ENCODE measurements around the gene IPP.

The IPP gene

DNA sequence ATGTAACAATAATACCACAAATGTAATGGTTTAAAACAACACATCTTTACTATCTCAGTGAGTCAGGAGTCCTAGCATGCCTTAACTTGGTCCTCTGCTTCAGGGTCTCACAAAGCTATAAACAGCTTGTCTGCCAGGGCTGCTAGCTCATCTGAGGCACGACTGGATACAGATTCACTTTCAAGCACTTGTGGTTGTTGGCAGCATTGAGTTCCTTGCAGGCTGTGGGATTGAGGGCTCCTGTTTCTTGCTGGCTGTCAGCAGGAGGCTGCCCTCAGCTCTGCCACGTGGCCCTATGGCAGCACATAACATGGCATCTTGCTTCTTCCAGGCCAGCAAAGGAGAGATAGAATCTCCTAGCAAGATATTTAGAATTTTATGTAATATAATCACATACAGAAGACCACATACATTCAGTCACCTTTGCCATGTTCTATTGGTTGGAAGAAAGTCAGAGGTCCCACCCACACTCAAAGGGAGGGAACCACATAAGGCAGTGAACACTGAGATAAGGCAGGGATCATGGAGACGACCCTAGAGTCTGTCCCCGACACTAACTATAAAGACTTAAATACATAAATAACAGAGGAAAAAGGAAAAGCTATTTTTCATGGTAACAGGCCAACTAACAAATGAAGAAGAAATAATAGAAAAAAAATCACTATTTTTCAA is 18.9 kb upstream of the IPP start:
- no peak for TF ChIP-seq SIN3A (IDR thresholded peaks at IDR 0.05; ENCODE audit: borderline replicate concordance, insufficient read depth, low read length)
- TF ChIP-seq, protein P1, sequence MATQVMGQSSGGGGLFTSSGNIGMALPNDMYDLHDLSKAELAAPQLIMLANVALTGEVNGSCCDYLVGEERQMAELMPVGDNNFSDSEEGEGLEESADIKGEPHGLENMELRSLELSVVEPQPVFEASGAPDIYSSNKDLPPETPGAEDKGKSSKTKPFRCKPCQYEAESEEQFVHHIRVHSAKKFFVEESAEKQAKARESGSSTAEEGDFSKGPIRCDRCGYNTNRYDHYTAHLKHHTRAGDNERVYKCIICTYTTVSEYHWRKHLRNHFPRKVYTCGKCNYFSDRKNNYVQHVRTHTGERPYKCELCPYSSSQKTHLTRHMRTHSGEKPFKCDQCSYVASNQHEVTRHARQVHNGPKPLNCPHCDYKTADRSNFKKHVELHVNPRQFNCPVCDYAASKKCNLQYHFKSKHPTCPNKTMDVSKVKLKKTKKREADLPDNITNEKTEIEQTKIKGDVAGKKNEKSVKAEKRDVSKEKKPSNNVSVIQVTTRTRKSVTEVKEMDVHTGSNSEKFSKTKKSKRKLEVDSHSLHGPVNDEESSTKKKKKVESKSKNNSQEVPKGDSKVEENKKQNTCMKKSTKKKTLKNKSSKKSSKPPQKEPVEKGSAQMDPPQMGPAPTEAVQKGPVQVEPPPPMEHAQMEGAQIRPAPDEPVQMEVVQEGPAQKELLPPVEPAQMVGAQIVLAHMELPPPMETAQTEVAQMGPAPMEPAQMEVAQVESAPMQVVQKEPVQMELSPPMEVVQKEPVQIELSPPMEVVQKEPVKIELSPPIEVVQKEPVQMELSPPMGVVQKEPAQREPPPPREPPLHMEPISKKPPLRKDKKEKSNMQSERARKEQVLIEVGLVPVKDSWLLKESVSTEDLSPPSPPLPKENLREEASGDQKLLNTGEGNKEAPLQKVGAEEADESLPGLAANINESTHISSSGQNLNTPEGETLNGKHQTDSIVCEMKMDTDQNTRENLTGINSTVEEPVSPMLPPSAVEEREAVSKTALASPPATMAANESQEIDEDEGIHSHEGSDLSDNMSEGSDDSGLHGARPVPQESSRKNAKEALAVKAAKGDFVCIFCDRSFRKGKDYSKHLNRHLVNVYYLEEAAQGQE (IDR thresholded peaks at IDR 0.05; ENCODE audit: insufficient read depth in 1 of 2, low read depth in 2 of 2, low read length in 2 of 2), result no peak
- no peak for TF ChIP-seq POLR2AphosphoS5 (IDR thresholded peaks at IDR 0.05; ENCODE audit: low read depth, low read length)
- no peak for TF ChIP-seq FOXP2 (optimal IDR thresholded peaks at IDR 0.05; ENCODE audit: borderline replicate concordance, extremely low read depth, extremely low read length, insufficient read depth)
- no peak for TF ChIP-seq TAF1 (IDR thresholded peaks at IDR 0.05; ENCODE audit: borderline replicate concordance, insufficient read depth, low read length)

DNA sequence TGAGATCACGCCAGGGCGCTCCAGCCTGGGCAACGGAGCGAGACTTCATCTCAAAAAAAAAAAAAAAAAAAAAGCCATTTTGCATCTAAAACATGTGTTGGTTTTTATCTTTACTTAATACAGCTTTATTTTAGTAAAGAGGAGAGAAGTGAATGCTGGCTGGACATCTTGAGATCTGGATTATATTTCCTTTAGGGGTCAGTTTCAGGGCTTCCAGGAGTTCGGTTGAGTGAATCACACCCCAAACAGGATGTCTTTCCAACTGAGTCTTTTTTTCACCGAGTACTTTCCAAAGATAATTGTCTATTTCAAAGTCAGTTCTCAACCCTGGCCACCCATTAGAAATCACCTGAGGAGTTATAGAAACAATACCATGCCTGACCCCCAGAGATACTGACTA is 16.6 kb upstream of the IPP start:
- TF ChIP-seq, protein P1 (IDR thresholded peaks at IDR 0.05; ENCODE audit: insufficient read depth in 1 of 2, low read depth in 2 of 2, low read length in 2 of 2), result no peak
- TF ChIP-seq FOXP2 (optimal IDR thresholded peaks at IDR 0.05; ENCODE audit: borderline replicate concordance, extremely low read depth, extremely low read length, insufficient read depth) (no peak), TAF1 (IDR thresholded peaks at IDR 0.05; ENCODE audit: borderline replicate concordance, insufficient read depth, low read length) (no peak), SIN3A (IDR thresholded peaks at IDR 0.05; ENCODE audit: borderline replicate concordance, insufficient read depth, low read length) (no peak), POLR2AphosphoS5 (IDR thresholded peaks at IDR 0.05; ENCODE audit: low read depth, low read length) (no peak)

DNA sequence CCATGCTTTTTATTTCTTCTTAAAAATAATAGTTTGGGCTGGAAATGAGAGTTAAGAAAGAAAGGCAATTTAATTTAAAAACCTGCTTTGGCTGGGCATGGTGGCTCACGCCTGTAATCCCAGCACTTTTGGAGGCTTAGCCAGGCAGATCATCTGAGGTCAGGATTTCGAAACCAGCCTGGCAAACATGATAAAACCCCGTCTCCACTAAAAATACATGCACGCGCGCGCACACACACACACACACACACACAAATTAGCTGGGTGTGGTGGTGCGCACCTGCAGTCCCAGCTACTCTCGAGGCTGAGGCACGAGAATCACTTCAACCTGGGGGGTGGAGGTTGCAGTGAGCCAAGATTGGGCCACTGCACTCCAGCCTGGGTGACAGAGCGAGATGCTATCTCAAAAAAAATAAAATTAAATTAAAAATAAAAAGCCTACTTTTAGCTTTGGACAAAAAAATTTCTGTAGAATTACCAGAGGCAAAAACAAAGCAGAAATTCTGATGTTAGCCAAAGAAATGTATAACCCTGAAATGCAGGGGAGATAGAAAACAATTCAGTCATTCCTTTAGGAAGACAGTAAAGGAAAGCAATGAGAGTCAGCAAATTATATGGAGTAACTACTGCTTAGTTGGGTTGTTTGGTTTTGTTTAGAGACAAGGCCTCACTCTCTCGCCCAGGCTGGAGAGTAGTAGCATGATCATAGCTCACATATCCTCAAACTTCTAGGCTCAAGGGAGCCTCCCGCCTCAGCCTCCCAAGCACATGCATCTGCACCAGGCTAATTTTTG is 15.7 kb upstream of the IPP start:
- TF ChIP-seq POLR2AphosphoS5 (IDR thresholded peaks at IDR 0.05; ENCODE audit: low read depth, low read length), result no peak
- TF ChIP-seq SIN3A (IDR thresholded peaks at IDR 0.05; ENCODE audit: borderline replicate concordance, insufficient read depth, low read length), result no peak
- TF ChIP-seq TAF1 (IDR thresholded peaks at IDR 0.05; ENCODE audit: borderline replicate concordance, insufficient read depth, low read length), result no peak
- TF ChIP-seq FOXP2 (optimal IDR thresholded peaks at IDR 0.05; ENCODE audit: borderline replicate concordance, extremely low read depth, extremely low read length, insufficient read depth), result no peak
- TF ChIP-seq, protein P1 (IDR thresholded peaks at IDR 0.05; ENCODE audit: insufficient read depth in 1 of 2, low read depth in 2 of 2, low read length in 2 of 2), result no peak

DNA sequence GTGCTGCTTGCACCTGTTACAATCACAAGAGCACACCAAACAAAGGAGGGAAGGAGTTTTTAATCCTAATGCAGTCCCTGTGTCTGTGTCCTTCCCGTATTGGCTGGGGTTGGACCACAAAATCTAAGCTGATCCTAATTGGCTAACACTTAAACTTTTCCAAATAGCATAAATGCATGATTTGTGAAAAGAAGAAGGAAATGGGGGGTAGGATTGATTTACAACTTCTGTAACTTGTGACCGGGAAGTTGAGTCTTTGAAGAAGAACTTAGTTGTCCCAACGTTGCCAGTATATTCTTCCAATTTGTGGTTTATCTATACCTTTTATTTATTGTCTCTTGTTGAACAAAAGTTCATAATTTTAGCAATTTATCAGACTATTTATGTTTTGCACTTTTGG is 11.8 kb upstream of the IPP start:
- TF ChIP-seq TAF1 (IDR thresholded peaks at IDR 0.05; ENCODE audit: borderline replicate concordance, insufficient read depth, low read length) (no peak), FOXP2 (optimal IDR thresholded peaks at IDR 0.05; ENCODE audit: borderline replicate concordance, extremely low read depth, extremely low read length, insufficient read depth) (no peak), SIN3A (IDR thresholded peaks at IDR 0.05; ENCODE audit: borderline replicate concordance, insufficient read depth, low read length) (no peak), POLR2AphosphoS5 (IDR thresholded peaks at IDR 0.05; ENCODE audit: low read depth, low read length) (no peak)
- TF ChIP-seq, protein P1 (IDR thresholded peaks at IDR 0.05; ENCODE audit: insufficient read depth in 1 of 2, low read depth in 2 of 2, low read length in 2 of 2), result no peak
